Measurements from ENCODE around the gene GRM8.

DNA sequence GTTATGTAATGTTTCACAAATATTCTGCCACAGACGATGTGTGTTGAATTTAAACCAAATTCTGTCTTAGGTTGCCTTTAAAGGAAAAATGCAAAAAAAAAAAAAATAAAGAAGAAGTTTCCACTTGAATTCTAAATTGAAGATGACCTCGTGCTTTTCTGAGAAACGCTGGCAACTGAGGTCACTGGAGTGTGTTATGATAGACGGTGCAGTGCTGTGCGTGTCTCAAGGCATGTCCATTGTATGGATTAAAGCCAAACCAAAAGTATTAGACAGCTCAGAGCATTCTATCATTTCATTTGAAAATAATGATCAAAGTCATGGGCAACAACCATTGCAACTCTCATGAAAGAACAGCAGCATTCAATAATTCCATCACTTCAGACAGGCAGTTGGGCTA, 483.9 kb downstream of the GRM8 start:
- TF ChIP-seq, protein P1, sequence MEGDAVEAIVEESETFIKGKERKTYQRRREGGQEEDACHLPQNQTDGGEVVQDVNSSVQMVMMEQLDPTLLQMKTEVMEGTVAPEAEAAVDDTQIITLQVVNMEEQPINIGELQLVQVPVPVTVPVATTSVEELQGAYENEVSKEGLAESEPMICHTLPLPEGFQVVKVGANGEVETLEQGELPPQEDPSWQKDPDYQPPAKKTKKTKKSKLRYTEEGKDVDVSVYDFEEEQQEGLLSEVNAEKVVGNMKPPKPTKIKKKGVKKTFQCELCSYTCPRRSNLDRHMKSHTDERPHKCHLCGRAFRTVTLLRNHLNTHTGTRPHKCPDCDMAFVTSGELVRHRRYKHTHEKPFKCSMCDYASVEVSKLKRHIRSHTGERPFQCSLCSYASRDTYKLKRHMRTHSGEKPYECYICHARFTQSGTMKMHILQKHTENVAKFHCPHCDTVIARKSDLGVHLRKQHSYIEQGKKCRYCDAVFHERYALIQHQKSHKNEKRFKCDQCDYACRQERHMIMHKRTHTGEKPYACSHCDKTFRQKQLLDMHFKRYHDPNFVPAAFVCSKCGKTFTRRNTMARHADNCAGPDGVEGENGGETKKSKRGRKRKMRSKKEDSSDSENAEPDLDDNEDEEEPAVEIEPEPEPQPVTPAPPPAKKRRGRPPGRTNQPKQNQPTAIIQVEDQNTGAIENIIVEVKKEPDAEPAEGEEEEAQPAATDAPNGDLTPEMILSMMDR (conservative IDR thresholded peaks at IDR 0.05) = no peak
- no peak for TF ChIP-seq ZFX (IDR thresholded peaks at IDR 0.05)
